OCI-LY7 (cell line): Measurements from ENCODE around the gene PPIL1. TPM values are rescaled to one million over a fixed set of nuclear protein-coding genes. Genes with fewer than 3 reads are reported as not detected.

ENCODE experiments used
- BruUV-seq: library from RNA; stranded (reverse); fragments of 400-500 nt; replicated peaks from 2 replicates; lab custom pipeline; 2021; lab: Mats Ljungman, UMichigan
- CTCF ChIA-PET: fragments of 300-600 bp; sonication (Branson Sonifier 250); formaldehyde crosslinking; loops from one replicate; lab custom pipeline; 2022; ENCODE audit warnings: antibody characterized with exemption; ENCODE audit not compliant: unreplicated experiment; lab: Charles Lee
- POLR2A ChIA-PET: fragments of 300-600 bp; sonication (Branson Sonifier 250); formaldehyde crosslinking; loops from one replicate; lab custom pipeline; 2022; ENCODE audit warnings: antibody characterized with exemption; lab: Charles Lee
- DNase-seq: peaks from one replicate; pipeline ENCODE4 v3.0.0-alpha.2; 2015; ENCODE audit warnings: low spot score
- H2AFZ ChIP-seq: fragments of 200-600 bp; sonication (generic), shearing (Covaris generic); 2 replicates; pipeline ENCODE4 v1.6.1; 2014; ENCODE audit warnings: mild to moderate bottlenecking, antibody characterized with exemption, low read length, moderate library complexity
- H3K27ac ChIP-seq: fragments of 200-600 bp; sonication (generic); 2 replicates; pipeline ENCODE4 v1.5.1; 2014; ENCODE audit warnings: mixed run types, low read depth, mild to moderate bottlenecking, moderate library complexity, low read length, inconsistent platforms; ENCODE audit not compliant: poor library complexity, severe bottlenecking
- H3K36me3 ChIP-seq: fragments of 200-600 bp; sonication (generic); 2 replicates; pipeline ENCODE4 v1.6.1; 2014; ENCODE audit warnings: mild to moderate bottlenecking, antibody characterized with exemption, low read length, moderate library complexity, mixed read lengths; ENCODE audit not compliant: insufficient read depth
- H3K4me1 ChIP-seq: fragments of 200-600 bp; sonication (generic); 2 replicates; pipeline ENCODE4 v1.5.1; 2014; ENCODE audit warnings: mild to moderate bottlenecking, low read length; ENCODE audit not compliant: insufficient read depth, poor library complexity, severe bottlenecking
- H3K4me2 ChIP-seq: fragments of 200-600 bp; sonication (generic); 2 replicates; pipeline ENCODE4 v1.6.1; 2014; ENCODE audit warnings: mild to moderate bottlenecking, low read length
- H3K4me3 ChIP-seq: fragments of 200-600 bp; sonication (generic); 2 replicates; pipeline ENCODE4 v1.5.1; 2014; ENCODE audit warnings: mild to moderate bottlenecking, low read depth, low read length; ENCODE audit not compliant: poor library complexity, severe bottlenecking
- H3K79me2 ChIP-seq: fragments of 200-600 bp; sonication (generic); 2 replicates; pipeline ENCODE4 v1.6.1; 2016; ENCODE audit warnings: low read depth, mild to moderate bottlenecking, low read length, moderate library complexity, mixed read lengths; ENCODE audit not compliant: insufficient read depth
- H3K9me2 ChIP-seq: fragments of 200-600 bp; sonication (generic); 2 replicates; pipeline ENCODE4 v1.6.1; 2016; ENCODE audit warnings: mild to moderate bottlenecking, low read length, mixed read lengths; ENCODE audit not compliant: insufficient read depth
- H3K9me3 ChIP-seq: fragments of 200-600 bp; sonication (generic); 2 replicates; pipeline ENCODE4 v1.6.1; 2014; ENCODE audit warnings: mild to moderate bottlenecking, mixed run types, low read length, mixed read lengths
- H4K20me1 ChIP-seq: fragments of 200-600 bp; sonication (generic); 2 replicates; pipeline ENCODE4 v1.6.1; 2014; ENCODE audit warnings: mild to moderate bottlenecking, antibody characterized with exemption, low read length, moderate library complexity, mixed read lengths; ENCODE audit not compliant: insufficient read depth
- EZH2phosphoT487 ChIP-seq: fragments of 200-600 bp; sonication (generic); IDR thresholded peaks from 2 replicates; pipeline ENCODE4 v1.6.1; 2018; ENCODE audit warnings: low read depth, borderline replicate concordance, mild to moderate bottlenecking, mixed run types, antibody characterized with exemption, low read length, moderate library complexity, mixed read lengths
- intact Hi-C: fragments of 100-400 bp; cut with micrococcal nuclease; formaldehyde crosslinking; loops from one replicate; pipeline ENCODE4 v1.10.0; 2022; ENCODE audit not compliant: unreplicated experiment
- total RNA-seq, 2 experiments: library from RNA; depleted of rRNA in 1 of 2; stranded (reverse); fragments of >200 nt in 1 of 2; shearing (Covaris generic) in 1 of 2; gene quantifications; 2 replicates each; pipeline ENCODE4 v1.2.3, GENCODE V29; 2014 to 2022
- TF ChIP-seq, protein P1 (sequence below): fragments of 200-600 bp; sonication (generic); conservative IDR thresholded peaks from 2 replicates; pipeline ENCODE4 v1.5.1; 2014; ENCODE audit warnings: mild to moderate bottlenecking, antibody characterized with exemption, low read length, moderate library complexity, mixed read lengths

Gene PPIL1
- total RNA-seq, 2 experiments from 2014 or later, result 38.9 to 40.0 TPM

DNA sequence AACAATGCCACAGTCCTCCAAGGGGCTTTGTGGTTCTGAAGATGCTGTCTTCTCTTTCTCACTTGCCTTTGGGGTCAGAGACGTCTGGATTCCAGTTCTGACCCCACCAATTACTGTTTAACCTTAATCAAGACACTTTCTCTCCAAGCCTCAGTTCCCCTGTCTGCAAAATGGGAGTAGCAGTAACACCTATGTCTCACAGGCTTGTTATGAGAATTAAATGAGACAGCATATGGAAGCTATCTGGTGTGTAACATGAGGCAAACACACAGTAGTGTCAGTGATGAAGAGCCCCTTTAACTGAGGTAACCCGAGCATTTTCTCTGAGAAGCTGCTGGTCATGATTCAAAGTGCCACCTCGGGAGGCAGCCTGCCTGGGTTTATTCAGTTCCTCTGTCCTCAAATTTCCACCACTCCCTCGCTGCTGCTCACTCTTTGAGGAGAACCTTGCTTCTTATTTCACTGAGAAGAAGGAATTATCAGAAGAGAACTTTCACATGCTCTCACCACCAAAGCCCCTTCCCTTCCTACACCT is 11.7 kb downstream of the PPIL1 start:
- intact Hi-C loops, result no loop called here
- no peaks in the 10 kb centered on the region for H3K9me2 ChIP-seq
- H3K4me2 ChIP-seq, result no peak overlapping the region
- no peak for DNase-seq
- H3K4me3 ChIP-seq, result no peak overlapping the region
- H3K79me2 ChIP-seq, result peaks cover 41% of the 10 kb centered on the region; the same call in 1 of the 2 replicates
- H4K20me1 ChIP-seq, result no peaks in the 10 kb centered on the region; the same call in 1 of the 2 replicates
- H2AFZ ChIP-seq, result no peak overlapping the region
- no peak overlapping the region for H3K27ac ChIP-seq
- CTCF ChIA-PET, result no interaction called here
- peaks cover 97% of the 10 kb centered on the region for H3K36me3 ChIP-seq
- peaks cover 7% of the 10 kb centered on the region for H3K4me1 ChIP-seq
- BruUV-seq, result no TSS peak
- TF ChIP-seq EZH2phosphoT487, result no peak
- POLR2A ChIA-PET, result interaction anchor here (1.0 kb wide), 1 partner anchor 10 kb away, joined by 3 read pairs; no protein-coding TSS in a partner anchor
- no peaks in the 10 kb centered on the region for H3K9me3 ChIP-seq

DNA sequence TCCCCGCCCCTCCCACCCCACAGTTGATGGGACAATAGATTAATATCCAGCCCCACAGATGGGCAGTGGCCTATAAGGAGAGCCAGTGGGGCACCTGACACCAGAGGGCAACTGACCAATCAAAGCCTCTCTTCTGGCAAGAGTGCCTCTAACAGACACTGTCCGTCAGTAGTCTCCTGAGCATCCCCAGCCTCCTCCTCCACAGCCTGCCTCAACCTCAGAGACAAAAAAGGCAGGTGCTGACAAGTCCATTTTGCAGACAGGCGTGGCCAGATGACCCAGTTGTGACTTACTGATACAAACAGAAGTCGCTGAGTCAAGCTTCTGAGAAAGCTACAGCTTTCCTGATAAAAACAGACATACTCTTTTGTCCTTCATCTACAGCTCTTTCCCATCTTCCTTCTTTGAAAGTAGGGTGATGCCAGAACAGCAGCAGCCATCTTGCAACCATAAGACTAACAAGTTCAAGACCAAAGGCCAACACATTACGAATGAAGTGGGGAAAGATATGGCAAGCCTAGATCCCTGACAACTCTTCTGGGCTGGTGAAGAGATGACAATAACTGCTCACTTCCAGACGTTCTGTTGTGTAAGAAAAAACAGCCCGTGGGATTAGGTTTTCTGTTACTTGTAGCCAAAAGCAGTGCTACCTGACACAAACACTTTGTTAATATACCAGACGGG is 12.3 kb downstream of the PPIL1 start:
- POLR2A ChIA-PET, result interaction anchor here (0.9 kb wide), 1 partner anchor 12 kb away, joined by 4 read pairs; the partner anchor contains the start of gene PPIL1
- Histone ChIP-seq H3K4me2 (no peak overlapping the region), H3K4me3 (no peak overlapping the region), H2AFZ (no peak overlapping the region), H3K4me1 (peaks cover 7% of the 10 kb centered on the region), H4K20me1 (no peaks in the 10 kb centered on the region; the same call in 1 of the 2 replicates), H3K9me2 (no peaks in the 10 kb centered on the region), H3K36me3 (peaks cover 96% of the 10 kb centered on the region), H3K27ac (no peak overlapping the region), H3K9me3 (no peaks in the 10 kb centered on the region), H3K79me2 (peaks cover 35% of the 10 kb centered on the region; the same call in 1 of the 2 replicates)
- intact Hi-C loops, result no loop called here
- TF ChIP-seq, protein P1, sequence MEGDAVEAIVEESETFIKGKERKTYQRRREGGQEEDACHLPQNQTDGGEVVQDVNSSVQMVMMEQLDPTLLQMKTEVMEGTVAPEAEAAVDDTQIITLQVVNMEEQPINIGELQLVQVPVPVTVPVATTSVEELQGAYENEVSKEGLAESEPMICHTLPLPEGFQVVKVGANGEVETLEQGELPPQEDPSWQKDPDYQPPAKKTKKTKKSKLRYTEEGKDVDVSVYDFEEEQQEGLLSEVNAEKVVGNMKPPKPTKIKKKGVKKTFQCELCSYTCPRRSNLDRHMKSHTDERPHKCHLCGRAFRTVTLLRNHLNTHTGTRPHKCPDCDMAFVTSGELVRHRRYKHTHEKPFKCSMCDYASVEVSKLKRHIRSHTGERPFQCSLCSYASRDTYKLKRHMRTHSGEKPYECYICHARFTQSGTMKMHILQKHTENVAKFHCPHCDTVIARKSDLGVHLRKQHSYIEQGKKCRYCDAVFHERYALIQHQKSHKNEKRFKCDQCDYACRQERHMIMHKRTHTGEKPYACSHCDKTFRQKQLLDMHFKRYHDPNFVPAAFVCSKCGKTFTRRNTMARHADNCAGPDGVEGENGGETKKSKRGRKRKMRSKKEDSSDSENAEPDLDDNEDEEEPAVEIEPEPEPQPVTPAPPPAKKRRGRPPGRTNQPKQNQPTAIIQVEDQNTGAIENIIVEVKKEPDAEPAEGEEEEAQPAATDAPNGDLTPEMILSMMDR, result no peak
- TF ChIP-seq EZH2phosphoT487, result no peak
- BruUV-seq, result no TSS peak
- CTCF ChIA-PET, result no interaction called here
- DNase-seq, result no peak

DNA sequence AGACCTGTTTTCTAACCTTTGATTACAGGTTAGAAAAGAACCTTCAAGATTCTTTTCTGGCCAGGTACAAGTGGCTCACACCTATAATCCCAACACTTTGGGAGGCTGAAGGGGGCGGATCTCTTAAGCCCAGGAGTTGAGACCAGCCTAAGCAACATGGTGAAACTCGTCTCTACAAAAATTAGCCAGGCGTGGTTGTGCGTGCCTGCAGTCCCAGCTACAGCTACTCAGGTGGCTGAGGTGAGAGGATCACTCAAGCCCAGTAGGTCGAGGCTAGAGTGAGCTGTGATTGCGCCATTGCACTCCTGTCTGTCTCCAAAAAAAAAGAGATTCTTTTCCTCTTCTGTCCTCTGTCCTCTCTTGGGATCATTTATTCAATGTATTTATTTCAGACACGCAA is 14.5 kb downstream of the PPIL1 start:
- Histone ChIP-seq H3K4me3 (no peak overlapping the region), H4K20me1 (no peaks in the 10 kb centered on the region; the same call in 1 of the 2 replicates), H3K9me2 (no peaks in the 10 kb centered on the region), H3K9me3 (no peaks in the 10 kb centered on the region), H3K4me1 (no peaks in the 10 kb centered on the region), H3K4me2 (no peak overlapping the region), H3K79me2 (peaks cover 15% of the 10 kb centered on the region; the same call in 1 of the 2 replicates), H3K27ac (no peak overlapping the region), H3K36me3 (peaks cover 96% of the 10 kb centered on the region), H2AFZ (no peak overlapping the region)
- ChIA-PET POLR2A (interaction anchor here (0.8 to 1.6 kb wide), 3 partner anchors 12 to 46 kb away, joined by 3 to 5 read pairs (median 4); partner anchors contain the start of gene C6orf89), CTCF (no interaction called here)
- DNase-seq, result no peak
- intact Hi-C loops, result no loop called here
- BruUV-seq, result no TSS peak
- TF ChIP-seq, protein P1, result no peak
- TF ChIP-seq EZH2phosphoT487, result no peak
